Measurements from ENCODE around the gene EDA. TPM values are rescaled to one million over a fixed set of nuclear protein-coding genes. Genes with fewer than 3 reads are reported as not detected.

EDA gene
- total and polyA plus RNA-seq, 10 of the 15 experiments (the other 5 are each of a cell fraction or from before 2014, with no cell fraction given) = 0.06 TPM; not detected in 9

DNA sequence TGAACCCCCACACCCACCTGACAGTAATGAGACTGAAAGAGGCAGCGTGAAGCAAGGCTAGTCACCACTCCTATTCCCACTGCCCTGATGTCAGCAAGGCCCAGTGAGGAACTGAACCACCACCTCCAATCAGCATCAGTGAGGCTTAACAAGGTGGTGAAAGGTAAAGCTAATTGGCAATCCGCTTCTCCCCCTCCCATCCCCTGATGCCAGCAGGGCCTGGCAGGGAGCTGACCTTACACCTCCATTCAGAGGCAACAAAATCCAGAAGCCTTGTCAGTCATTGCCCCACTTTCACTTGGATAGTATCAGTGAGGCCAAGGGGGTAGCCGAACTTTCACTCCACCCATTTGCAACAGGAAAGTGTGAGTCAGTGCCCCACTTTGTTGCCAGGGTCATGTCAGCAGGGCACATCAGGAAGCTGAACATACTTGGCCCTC, 373.1 kb downstream of the EDA start:
- Histone ChIP-seq H3K4me2 (ENCODE audit: control insufficient read depth, insufficient read depth) (no peak overlapping the region), H3K36me3 (ENCODE audit: control insufficient read depth in 2 of 2, insufficient read depth in 2 of 2, low read length in 1 of 2) (no peaks in the 10 kb centered on the region), H3K27ac (ENCODE audit: control insufficient read depth, insufficient read depth) (no peak overlapping the region), H2AFZ (ENCODE audit: control insufficient read depth, low read depth, low read length) (no peak overlapping the region), H4K20me1 (ENCODE audit: control insufficient read depth, insufficient read depth) (no peaks in the 10 kb centered on the region), H3K9ac (ENCODE audit: control insufficient read depth, insufficient read depth, low read length) (no peak overlapping the region), H3K9me3 (replicated peaks; ENCODE audit: control insufficient read depth, insufficient read depth, low read length) (no peaks in the 10 kb centered on the region), H3K27me3 (replicated peaks in 1 of 2; ENCODE audit: control insufficient read depth in 2 of 2, insufficient read depth in 2 of 2, low read length in 1 of 2) (no peaks in the 10 kb centered on the region), H3K4me3 (no peak overlapping the region), H3K79me2 (ENCODE audit: control insufficient read depth, insufficient read depth, low read length) (no peaks in the 10 kb centered on the region), H3K4me1 (ENCODE audit: control insufficient read depth, insufficient read depth, low read length) (no peaks in the 10 kb centered on the region)
- no peak for ATAC-seq
- no peak for DNase-seq (ENCODE audit: low read depth, low spot score)
- no TSS peak for BruUV-seq (replicated peaks)
- ChIA-PET SMC1A (ENCODE audit: uncharacterized antibody, unreplicated experiment) (no interaction called here), CTCF (interaction anchor here (0.9 kb wide), 1 partner anchor 10 kb away, joined by 4 read pairs; no protein-coding TSS in a partner anchor), RAD21 (ENCODE audit: unreplicated experiment) (no interaction called here), POLR2A (no interaction called here)
- FAIRE-seq = no peak
- intact Hi-C loops (cut with micrococcal nuclease; ENCODE audit: unreplicated experiment) = no loop called here
- 35% methylated on average over 3 of the region's 3 CpGs for WGBS (ENCODE audit: insufficient coverage, insufficient replicate concordance, low lambda C conversion rate, missing lambda C conversion rate)
- in situ Hi-C loops (cut with MboI) = no loop called here
- TF ChIP-seq HDGF (IDR thresholded peaks at IDR 0.05) (no peak), IKZF2 (IDR thresholded peaks at IDR 0.05) (no peak), JUND (IDR thresholded peaks at IDR 0.05; ENCODE audit: low read depth, low read length) (no peak), NBN (IDR thresholded peaks at IDR 0.05) (no peak), KAT2A (conservative IDR thresholded peaks at IDR 0.05; ENCODE audit: control insufficient read depth, low read depth, low read length) (no peak), RUNX3 (IDR thresholded peaks at IDR 0.05; ENCODE audit: low read length) (no peak), EGR1 (IDR thresholded peaks at IDR 0.05; ENCODE audit: borderline replicate concordance in 1 of 2, low read depth in 2 of 2, low read length in 2 of 2) (no peak), BMI1 (IDR thresholded peaks at IDR 0.05; ENCODE audit: borderline replicate concordance) (no peak), POLR2AphosphoS5 (IDR thresholded peaks at IDR 0.05; ENCODE audit: low read length) (no peak)
- TF ChIP-seq, protein P1, sequence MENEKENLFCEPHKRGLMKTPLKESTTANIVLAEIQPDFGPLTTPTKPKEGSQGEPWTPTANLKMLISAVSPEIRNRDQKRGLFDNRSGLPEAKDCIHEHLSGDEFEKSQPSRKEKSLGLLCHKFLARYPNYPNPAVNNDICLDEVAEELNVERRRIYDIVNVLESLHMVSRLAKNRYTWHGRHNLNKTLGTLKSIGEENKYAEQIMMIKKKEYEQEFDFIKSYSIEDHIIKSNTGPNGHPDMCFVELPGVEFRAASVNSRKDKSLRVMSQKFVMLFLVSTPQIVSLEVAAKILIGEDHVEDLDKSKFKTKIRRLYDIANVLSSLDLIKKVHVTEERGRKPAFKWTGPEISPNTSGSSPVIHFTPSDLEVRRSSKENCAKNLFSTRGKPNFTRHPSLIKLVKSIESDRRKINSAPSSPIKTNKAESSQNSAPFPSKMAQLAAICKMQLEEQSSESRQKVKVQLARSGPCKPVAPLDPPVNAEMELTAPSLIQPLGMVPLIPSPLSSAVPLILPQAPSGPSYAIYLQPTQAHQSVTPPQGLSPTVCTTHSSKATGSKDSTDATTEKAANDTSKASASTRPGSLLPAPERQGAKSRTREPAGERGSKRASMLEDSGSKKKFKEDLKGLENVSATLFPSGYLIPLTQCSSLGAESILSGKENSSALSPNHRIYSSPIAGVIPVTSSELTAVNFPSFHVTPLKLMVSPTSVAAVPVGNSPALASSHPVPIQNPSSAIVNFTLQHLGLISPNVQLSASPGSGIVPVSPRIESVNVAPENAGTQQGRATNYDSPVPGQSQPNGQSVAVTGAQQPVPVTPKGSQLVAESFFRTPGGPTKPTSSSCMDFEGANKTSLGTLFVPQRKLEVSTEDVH (IDR thresholded peaks at IDR 0.05; ENCODE audit: low read depth, partially characterized antibody) = no peak
- TF ChIP-seq, protein P2, sequence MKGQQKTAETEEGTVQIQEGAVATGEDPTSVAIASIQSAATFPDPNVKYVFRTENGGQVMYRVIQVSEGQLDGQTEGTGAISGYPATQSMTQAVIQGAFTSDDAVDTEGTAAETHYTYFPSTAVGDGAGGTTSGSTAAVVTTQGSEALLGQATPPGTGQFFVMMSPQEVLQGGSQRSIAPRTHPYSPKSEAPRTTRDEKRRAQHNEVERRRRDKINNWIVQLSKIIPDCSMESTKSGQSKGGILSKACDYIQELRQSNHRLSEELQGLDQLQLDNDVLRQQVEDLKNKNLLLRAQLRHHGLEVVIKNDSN (IDR thresholded peaks at IDR 0.05; ENCODE audit: borderline replicate concordance, extremely low read length, insufficient read depth, low read depth, low read length) = no peak
- TF ChIP-seq, protein P3, sequence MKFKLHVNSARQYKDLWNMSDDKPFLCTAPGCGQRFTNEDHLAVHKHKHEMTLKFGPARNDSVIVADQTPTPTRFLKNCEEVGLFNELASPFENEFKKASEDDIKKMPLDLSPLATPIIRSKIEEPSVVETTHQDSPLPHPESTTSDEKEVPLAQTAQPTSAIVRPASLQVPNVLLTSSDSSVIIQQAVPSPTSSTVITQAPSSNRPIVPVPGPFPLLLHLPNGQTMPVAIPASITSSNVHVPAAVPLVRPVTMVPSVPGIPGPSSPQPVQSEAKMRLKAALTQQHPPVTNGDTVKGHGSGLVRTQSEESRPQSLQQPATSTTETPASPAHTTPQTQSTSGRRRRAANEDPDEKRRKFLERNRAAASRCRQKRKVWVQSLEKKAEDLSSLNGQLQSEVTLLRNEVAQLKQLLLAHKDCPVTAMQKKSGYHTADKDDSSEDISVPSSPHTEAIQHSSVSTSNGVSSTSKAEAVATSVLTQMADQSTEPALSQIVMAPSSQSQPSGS (IDR thresholded peaks at IDR 0.05; ENCODE audit: low read length) = no peak
- TF ChIP-seq, protein P4, sequence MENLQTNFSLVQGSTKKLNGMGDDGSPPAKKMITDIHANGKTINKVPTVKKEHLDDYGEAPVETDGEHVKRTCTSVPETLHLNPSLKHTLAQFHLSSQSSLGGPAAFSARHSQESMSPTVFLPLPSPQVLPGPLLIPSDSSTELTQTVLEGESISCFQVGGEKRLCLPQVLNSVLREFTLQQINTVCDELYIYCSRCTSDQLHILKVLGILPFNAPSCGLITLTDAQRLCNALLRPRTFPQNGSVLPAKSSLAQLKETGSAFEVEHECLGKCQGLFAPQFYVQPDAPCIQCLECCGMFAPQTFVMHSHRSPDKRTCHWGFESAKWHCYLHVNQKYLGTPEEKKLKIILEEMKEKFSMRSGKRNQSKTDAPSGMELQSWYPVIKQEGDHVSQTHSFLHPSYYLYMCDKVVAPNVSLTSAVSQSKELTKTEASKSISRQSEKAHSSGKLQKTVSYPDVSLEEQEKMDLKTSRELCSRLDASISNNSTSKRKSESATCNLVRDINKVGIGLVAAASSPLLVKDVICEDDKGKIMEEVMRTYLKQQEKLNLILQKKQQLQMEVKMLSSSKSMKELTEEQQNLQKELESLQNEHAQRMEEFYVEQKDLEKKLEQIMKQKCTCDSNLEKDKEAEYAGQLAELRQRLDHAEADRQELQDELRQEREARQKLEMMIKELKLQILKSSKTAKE (IDR thresholded peaks at IDR 0.05; ENCODE audit: low read depth, poor library complexity, severe bottlenecking) = no peak
